C4-2B (cell line): ENCODE data around the gene PVALEF.

Experiments used
- CTCF ChIP-seq: fragments of 450-650 bp; conservative IDR thresholded peaks from 2 replicates; pipeline ENCODE4 v1.5.1; 2017; ENCODE audit warnings: mild to moderate bottlenecking
- ZFX ChIP-seq: fragments of 450-650 bp; IDR thresholded peaks from 2 replicates; pipeline ENCODE4 v1.6.1; 2017

DNA sequence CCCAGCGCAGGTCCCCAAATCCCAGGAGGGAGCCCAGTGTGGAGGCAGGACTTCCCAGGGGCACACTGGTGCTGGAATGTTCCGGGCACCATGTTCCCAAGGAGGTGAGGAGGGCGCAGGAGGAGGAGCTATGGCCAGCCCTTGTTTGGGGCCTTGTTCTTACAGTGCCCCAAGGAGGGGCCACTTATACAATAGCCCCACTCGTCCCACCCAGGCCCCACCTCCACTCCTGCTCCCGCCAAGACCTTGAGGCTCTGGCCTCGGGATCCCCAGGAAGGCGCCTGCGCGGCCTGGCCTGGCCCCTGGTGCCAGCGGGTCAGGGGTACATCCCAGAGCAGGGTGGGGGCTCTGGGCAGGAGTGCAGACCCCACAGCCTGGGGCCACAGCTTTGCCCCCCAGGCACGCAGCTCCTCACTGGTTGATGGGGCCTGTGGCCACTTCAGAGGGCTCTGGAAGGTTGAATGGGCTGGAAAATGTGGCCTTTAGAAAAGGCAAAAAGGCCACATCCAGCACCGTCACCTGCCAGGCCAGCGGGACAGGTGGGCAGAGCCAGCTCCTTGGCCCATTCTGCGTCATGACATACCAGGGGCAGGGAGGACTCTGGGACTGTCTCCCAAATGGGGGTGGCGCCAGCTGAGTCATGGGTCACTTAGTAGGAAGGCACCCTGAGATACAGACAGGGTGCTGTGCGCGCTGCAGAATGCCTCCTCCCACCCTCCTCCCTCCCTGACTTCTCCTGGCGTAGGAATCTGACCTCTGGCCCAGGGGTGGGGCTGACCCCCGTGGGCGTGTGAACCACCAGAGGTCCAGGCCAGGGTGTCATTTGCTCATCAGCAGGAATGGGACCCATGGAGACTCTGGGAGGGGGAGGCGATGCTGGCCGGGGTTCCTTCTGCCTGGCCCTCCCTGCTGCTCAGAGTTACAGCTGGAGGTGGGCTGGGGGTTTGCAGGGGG, 32.3 kb upstream of the PVALEF start:
- TF ChIP-seq CTCF (no peak), ZFX (no peak)
